ENCODE results near the gene DUS2. TPM values are rescaled to one million over a fixed set of nuclear protein-coding genes. Genes with fewer than 3 reads are reported as not detected.

DUS2 gene
- total and polyA plus RNA-seq, 4 donors: 6.9 to 10.7 (median 7.9) TPM

GRCh38 chr16:68037841-68038597 is 14.9 kb downstream of the DUS2 start:
- H3K36me3 ChIP-seq (ENCODE audit: control insufficient read depth in 4 of 4, insufficient read depth in 3 of 4, low read depth in 1 of 4, low read length in 3 of 4): peaks cover 0 to 4% (median 1%) of the 10 kb centered on the region in 4 donors
- no peak overlapping the region for H3K9ac ChIP-seq (ENCODE audit: low read depth in 1 of 2, low read length in 2 of 2)
- TF ChIP-seq ZBTB33 (IDR thresholded peaks at IDR 0.05): no peak
- no peak for TF ChIP-seq HNF4A (conservative IDR thresholded peaks at IDR 0.05)
- no peak for TF ChIP-seq JUND (IDR thresholded peaks at IDR 0.05)
- TF ChIP-seq RAD21 (IDR thresholded peaks at IDR 0.05): no peak
- no peak for TF ChIP-seq MAX (IDR thresholded peaks at IDR 0.05)
- no peak overlapping the region for H3K4me3 ChIP-seq (ENCODE audit: low read depth in 1 of 3, low read length in 3 of 3)
- no peaks in the 10 kb centered on the region for H3K27me3 ChIP-seq (ENCODE audit: control insufficient read depth in 4 of 4, insufficient read depth in 4 of 4, low read length in 3 of 4)
- H3K9me3 ChIP-seq (ENCODE audit: control insufficient read depth in 4 of 4, low read length in 3 of 4): no peaks in the 10 kb centered on the region
- H3K27ac ChIP-seq (ENCODE audit: low read depth in 1 of 2, low read length in 2 of 2): no peak overlapping the region
- no peak for DNase-seq (ENCODE audit: low spot score)
- peaks cover 0 to 5% (median 2%) of the 10 kb centered on the region in 4 donors for H3K4me1 ChIP-seq (ENCODE audit: control insufficient read depth in 4 of 4, insufficient read depth in 4 of 4, low read length in 3 of 4)
- WGBS: 86% methylated on average over 9 of the region's 9 CpGs

GRCh38 chr16:68040506-68041288 is 17.6 kb downstream of the DUS2 start:
- peak overlapping the region in 1 of 2 donors; percentile 7 for H3K27ac ChIP-seq (ENCODE audit: low read depth in 1 of 2, low read length in 2 of 2)

More at GRCh38 chr16:68040506-68041288, 17.6 kb downstream of the DUS2 start:
- 68% methylated on average over 14 of the region's 14 CpGs for WGBS
- Histone ChIP-seq H3K4me3 (ENCODE audit: low read depth in 1 of 3, low read length in 3 of 3) (no peak overlapping the region), H3K36me3 (ENCODE audit: control insufficient read depth in 4 of 4, insufficient read depth in 3 of 4, low read depth in 1 of 4, low read length in 3 of 4) (peaks cover 0 to 4% (median 1%) of the 10 kb centered on the region in 4 donors), H3K9me3 (ENCODE audit: control insufficient read depth in 4 of 4, low read length in 3 of 4) (no peaks in the 10 kb centered on the region), H3K27me3 (ENCODE audit: control insufficient read depth in 4 of 4, insufficient read depth in 4 of 4, low read length in 3 of 4) (no peaks in the 10 kb centered on the region), H3K9ac (ENCODE audit: low read depth in 1 of 2, low read length in 2 of 2) (peak overlapping the region in 1 of 2 donors; percentile 19), H3K4me1 (ENCODE audit: control insufficient read depth in 4 of 4, insufficient read depth in 4 of 4, low read length in 3 of 4) (peaks cover 0 to 5% (median 2%) of the 10 kb centered on the region in 4 donors)
- peak; percentile 93 for DNase-seq (ENCODE audit: low spot score)
- TF ChIP-seq MAX (IDR thresholded peaks at IDR 0.05): no peak
- TF ChIP-seq RXRA (IDR thresholded peaks at IDR 0.05): peak; percentile 32 to 72
- TF ChIP-seq NR2F2 (IDR thresholded peaks at IDR 0.05): no peak
- TF ChIP-seq CTCF (IDR thresholded peaks at IDR 0.05; ENCODE audit: low read depth, low read length, missing input control): peak; percentile 84
- TF ChIP-seq FOXA2 (IDR thresholded peaks at IDR 0.05): no peak
- no peak for TF ChIP-seq ATF3 (IDR thresholded peaks at IDR 0.05)
- TF ChIP-seq ZBTB33 (IDR thresholded peaks at IDR 0.05): no peak
- peak; percentile 94 to 97 for TF ChIP-seq RAD21 (IDR thresholded peaks at IDR 0.05)
- TF ChIP-seq FOXA1 (IDR thresholded peaks at IDR 0.05): no peak
- no peak for TF ChIP-seq TAF1 (conservative IDR thresholded peaks at IDR 0.05)
